Neural progenitor cell (in vitro differentiated cells): Measurements from ENCODE around the gene CHRDL2. TPM values are rescaled to one million over a fixed set of nuclear protein-coding genes. Genes with fewer than 3 reads are reported as not detected.

Source experiments
- DNase-seq: peaks from one replicate; pipeline ENCODE4 v3.0.0-alpha.2; 2016; ENCODE audit warnings: low spot score
- H2AFZ ChIP-seq: fragments of 200-600 bp; sonication (generic); replicated peaks from 2 replicates; pipeline ENCODE4 v1.6.1; 2016; ENCODE audit warnings: antibody characterized with exemption
- H3F3A ChIP-seq: fragments of 200-600 bp; sonication (generic); 2 replicates; pipeline ENCODE4 v1.6.1; 2016; ENCODE audit warnings: antibody characterized with exemption, low read depth
- H3K27ac ChIP-seq: fragments of 200-600 bp; sonication (generic); 2 replicates; pipeline ENCODE4 v1.5.1; 2016; ENCODE audit warnings: mild to moderate bottlenecking
- H3K27me3 ChIP-seq: fragments of 200-600 bp; sonication (generic); 2 replicates; pipeline ENCODE4 v1.6.1; 2016; ENCODE audit warnings: mild to moderate bottlenecking, moderate library complexity
- H3K36me3 ChIP-seq: fragments of 200-600 bp; sonication (generic); 2 replicates; pipeline ENCODE4 v1.5.1; 2016
- H3K4me1 ChIP-seq: fragments of 200-600 bp; sonication (generic); 2 replicates; pipeline ENCODE4 v1.6.1; 2016; ENCODE audit warnings: mixed run types
- H3K4me2 ChIP-seq: fragments of 200-600 bp; sonication (generic); 2 replicates; pipeline ENCODE4 v1.6.1; 2016
- H3K4me3 ChIP-seq: fragments of 200-600 bp; sonication (generic); 2 replicates; pipeline ENCODE4 v1.5.1; 2016
- H3K79me2 ChIP-seq: fragments of 200-600 bp; sonication (generic); 2 replicates; pipeline ENCODE4 v1.6.1; 2016; ENCODE audit warnings: low read depth
- H3K9ac ChIP-seq: fragments of 200-600 bp; sonication (generic); 2 replicates; pipeline ENCODE4 v1.6.1; 2016
- H3K9me3 ChIP-seq: fragments of 200-600 bp; sonication (generic); 2 replicates; pipeline ENCODE4 v1.5.1; 2016; ENCODE audit warnings: low read depth
- H4K20me1 ChIP-seq: fragments of 200-600 bp; sonication (generic); 2 replicates; pipeline ENCODE4 v1.6.1; 2016; ENCODE audit warnings: low read depth
- H3K27ac Mint-ChIP-seq: 3 replicates; pipeline ENCODE4 v1.8.0; 2021; ENCODE audit warnings: mixed read lengths
- H3K27me3 Mint-ChIP-seq: 2 replicates; pipeline ENCODE4 v1.8.0; 2022; ENCODE audit warnings: low read depth, mild to moderate bottlenecking, inconsistent platforms, moderate library complexity, mixed read lengths; ENCODE audit not compliant: insufficient read depth
- H3K36me3 Mint-ChIP-seq: 3 replicates; pipeline ENCODE4 v1.8.0; 2021; ENCODE audit warnings: mixed read lengths
- H3K4me1 Mint-ChIP-seq: 3 replicates; pipeline ENCODE4 v1.8.0; 2021; ENCODE audit warnings: mixed read lengths
- H3K4me3 Mint-ChIP-seq: 3 replicates; pipeline ENCODE4 v1.8.0; 2021; ENCODE audit warnings: mild to moderate bottlenecking, moderate library complexity, mixed read lengths
- H3K9me3 Mint-ChIP-seq: 3 replicates; pipeline ENCODE4 v1.8.0; 2020; ENCODE audit warnings: mixed read lengths
- CTCF ChIP-seq: fragments of 200-600 bp; sonication (generic); IDR thresholded peaks from 2 replicates; pipeline ENCODE4 v1.5.1; 2017; ENCODE audit warnings: antibody characterized with exemption, mild to moderate bottlenecking
- EZH2 ChIP-seq: fragments of 200-600 bp; sonication (generic); IDR thresholded peaks from 2 replicates; pipeline ENCODE4 v1.6.1; 2017; ENCODE audit warnings: antibody characterized with exemption, mild to moderate bottlenecking, moderate library complexity
- EZH2phosphoT487 ChIP-seq: fragments of 200-600 bp; sonication (generic); IDR thresholded peaks from 2 replicates; pipeline ENCODE4 v1.6.1; 2017; ENCODE audit warnings: antibody characterized with exemption
- total RNA-seq: library from RNA; depleted of rRNA; stranded (reverse); fragments of >200 nt; gene quantifications from 2 replicates; pipeline ENCODE4 v1.2.3, GENCODE V29; 2015; ENCODE audit warnings: low replicate concordance

The CHRDL2 gene
- total RNA-seq, 1 donor from 2014 or later = not detected

GRCh38 chr11:74683941-74684481 is 47.2 kb downstream of the CHRDL2 start:
- H3K9ac ChIP-seq = no peak overlapping the region

GRCh38 chr11:74683279-74683871 is 47.9 kb downstream of the CHRDL2 start:
- no peaks in the 10 kb centered on the region for H3K36me3 ChIP-seq
- H3K27ac ChIP-seq = no peak overlapping the region
- Mint-ChIP-seq H3K27ac (no peak overlapping the region), H3K9me3 (no peaks in the 10 kb centered on the region), H3K4me3 (peak overlapping the region; percentile 22), H3K36me3 (no peaks in the 10 kb centered on the region), H3K27me3 (no peaks in the 10 kb centered on the region), H3K4me1 (peaks cover 4% of the 10 kb centered on the region)
- no peaks in the 10 kb centered on the region for H3K9me3 ChIP-seq
- H3K79me2 ChIP-seq = no peaks in the 10 kb centered on the region
- no peaks in the 10 kb centered on the region for H4K20me1 ChIP-seq
- peak; percentile 47 for TF ChIP-seq CTCF
- TF ChIP-seq EZH2 = no peak
- TF ChIP-seq EZH2phosphoT487 = no peak
- H3K9ac ChIP-seq = peak overlapping the region; percentile 55
- peaks cover 2% of the 10 kb centered on the region for H3K4me1 ChIP-seq
- peaks cover 13% of the 10 kb centered on the region for H3K27me3 ChIP-seq
- DNase-seq = peak; percentile 64
- H3K4me3 ChIP-seq = peak overlapping the region; percentile 43
- H2AFZ ChIP-seq = peak overlapping the region; percentile 82
- peak overlapping the region; percentile 71 for H3K4me2 ChIP-seq
- H3F3A ChIP-seq = no peaks in the 10 kb centered on the region

More at GRCh38 chr11:74683941-74684481, 47.2 kb downstream of the CHRDL2 start:
- H3K27me3 Mint-ChIP-seq = no peaks in the 10 kb centered on the region
- no peaks in the 10 kb centered on the region for H3K9me3 ChIP-seq
- H3K27me3 ChIP-seq = peaks cover 13% of the 10 kb centered on the region
- H3K4me3 Mint-ChIP-seq = peak overlapping the region; percentile 21
- no peak for DNase-seq
- H3K4me3 ChIP-seq = peak overlapping the region; percentile 43
- H2AFZ ChIP-seq = peak overlapping the region; percentile 82
- peaks cover 4% of the 10 kb centered on the region for H3K4me1 Mint-ChIP-seq
- no peaks in the 10 kb centered on the region for H3K79me2 ChIP-seq
- peak overlapping the region; percentile 74 for H3K27ac Mint-ChIP-seq
- H3K27ac ChIP-seq = no peak overlapping the region
- no peaks in the 10 kb centered on the region for H3K36me3 Mint-ChIP-seq
- H3K9me3 Mint-ChIP-seq = no peaks in the 10 kb centered on the region
- no peak for TF ChIP-seq EZH2
- no peak for TF ChIP-seq EZH2phosphoT487
- TF ChIP-seq CTCF = no peak
- H3K36me3 ChIP-seq = no peaks in the 10 kb centered on the region
- peak overlapping the region; percentile 71 for H3K4me2 ChIP-seq
- H3F3A ChIP-seq = no peaks in the 10 kb centered on the region
- no peaks in the 10 kb centered on the region for H4K20me1 ChIP-seq
- peaks cover 2% of the 10 kb centered on the region for H3K4me1 ChIP-seq

- Mint-ChIP-seq H3K27me3 (no peaks in the 10 kb centered on the region), H3K9me3 (no peaks in the 10 kb centered on the region), H3K4me1 (peaks cover 4% of the 10 kb centered on the region), H3K36me3 (no peaks in the 10 kb centered on the region), H3K4me3 (peak overlapping the region; percentile 22), H3K27ac (no peak overlapping the region)
- Histone ChIP-seq H3K27ac (no peak overlapping the region), H3K4me2 (peak overlapping the region; percentile 71), H3K36me3 (no peaks in the 10 kb centered on the region), H3K4me3 (peak overlapping the region; percentile 43), H3K9ac (peak overlapping the region; percentile 55), H3K79me2 (no peaks in the 10 kb centered on the region), H3K9me3 (no peaks in the 10 kb centered on the region), H3K4me1 (peaks cover 2% of the 10 kb centered on the region), H2AFZ (peak overlapping the region; percentile 82), H3K27me3 (peaks cover 13% of the 10 kb centered on the region), H3F3A (no peaks in the 10 kb centered on the region), H4K20me1 (no peaks in the 10 kb centered on the region)
- no peak for DNase-seq
- TF ChIP-seq CTCF = no peak
- TF ChIP-seq EZH2 = no peak
- no peak for TF ChIP-seq EZH2phosphoT487
Measured at GRCh38 chr11:74682731-74683278, 48.4 kb downstream of the CHRDL2 start.
